Neural cell (in vitro differentiated cells): ENCODE results near the gene KLF13. TPM values are rescaled to one million over a fixed set of nuclear protein-coding genes. Genes with fewer than 3 reads are reported as not detected.

Source experiments
- H2AFZ ChIP-seq: fragments of 200-600, 300-800 bp; sonication (generic), shearing (Covaris generic); 2 replicates; pipeline ENCODE4 v1.6.0; 2014; ENCODE audit warnings: low read depth, mild to moderate bottlenecking, antibody characterized with exemption, low read length, moderate library complexity
- H3F3A ChIP-seq: fragments of 200-600 bp; shearing (Covaris generic); 2 replicates; pipeline ENCODE4 v1.6.1; 2016; ENCODE audit warnings: mild to moderate bottlenecking, moderate library complexity, mixed read lengths, antibody characterized with exemption, low read length; ENCODE audit not compliant: insufficient read depth, poor library complexity, severe bottlenecking
- H3K27ac ChIP-seq: fragments of 200-600, 300-800 bp; sonication (generic), shearing (Covaris generic); 2 replicates; pipeline ENCODE4 v1.5.1; 2014; ENCODE audit warnings: mild to moderate bottlenecking, low read length, moderate library complexity
- H3K27me3 ChIP-seq: fragments of 300-800, 200-600 bp; sonication (generic), shearing (Covaris generic); 2 replicates; pipeline ENCODE4 v1.6.0; 2014; ENCODE audit warnings: mild to moderate bottlenecking, low read depth, low read length, moderate library complexity; ENCODE audit not compliant: insufficient read depth
- H3K36me3 ChIP-seq: fragments of 300-800, 200-600 bp; sonication (generic), shearing (Covaris generic); 2 replicates; pipeline ENCODE4 v1.5.1; 2014; ENCODE audit warnings: mild to moderate bottlenecking, antibody characterized with exemption, low read length, moderate library complexity; ENCODE audit not compliant: insufficient read depth
- H3K4me2 ChIP-seq: fragments of 300-800, 200-600 bp; sonication (generic), shearing (Covaris generic); 2 replicates; pipeline ENCODE4 v1.6.0; 2014; ENCODE audit warnings: mild to moderate bottlenecking, low read length
- H3K4me3 ChIP-seq: fragments of 300-800, 200-600 bp; sonication (generic), shearing (Covaris generic); 2 replicates; pipeline ENCODE4 v1.5.1; 2014; ENCODE audit warnings: mild to moderate bottlenecking, low read length, moderate library complexity
- H3K79me2 ChIP-seq: fragments of 200-600 bp; shearing (Covaris generic); replicated peaks from 2 replicates; pipeline ENCODE4 v1.6.0; 2014; ENCODE audit warnings: mild to moderate bottlenecking, low read length, moderate library complexity; ENCODE audit not compliant: insufficient read depth
- H3K9ac ChIP-seq: fragments of 300-800, 200-600 bp; sonication (generic), shearing (Covaris generic); 2 replicates; pipeline ENCODE4 v1.6.1; 2016; ENCODE audit warnings: mild to moderate bottlenecking, low read length, mixed read lengths
- H3K9me2 ChIP-seq: fragments of 200-600 bp; shearing (Covaris generic); 2 replicates; pipeline ENCODE4 v1.6.1; 2016; ENCODE audit warnings: mild to moderate bottlenecking, low read length, mixed read lengths; ENCODE audit not compliant: insufficient read depth
- H3K9me3 ChIP-seq: fragments of 200-600, 300-800 bp; sonication (generic), shearing (Covaris generic); 2 replicates; pipeline ENCODE4 v1.6.1; 2016; ENCODE audit warnings: mild to moderate bottlenecking, mixed run types, low read length, moderate library complexity, mixed read lengths
- H4K20me1 ChIP-seq: fragments of 200-600 bp; shearing (Covaris generic); 2 replicates; pipeline ENCODE4 v1.6.1; 2016; ENCODE audit warnings: mild to moderate bottlenecking, mixed run types; ENCODE audit not compliant: insufficient read depth
- EP300 ChIP-seq: fragments of 450-650 bp; conservative IDR thresholded peaks from 2 replicates; pipeline ENCODE4 v1.6.1; 2014; ENCODE audit warnings: antibody characterized with exemption, mild to moderate bottlenecking, moderate library complexity; ENCODE audit not compliant: poor library complexity, severe bottlenecking
- EZH2 ChIP-seq: fragments of 200-600, 300-800 bp; shearing (Covaris generic), sonication (generic); IDR thresholded peaks from 2 replicates; pipeline ENCODE4 v1.6.1; 2014; ENCODE audit warnings: antibody characterized with exemption, low read length, borderline replicate concordance, mild to moderate bottlenecking; ENCODE audit not compliant: insufficient read depth, poor library complexity, severe bottlenecking
- MXI1 ChIP-seq: fragments of 450-650 bp; conservative IDR thresholded peaks from 2 replicates; pipeline ENCODE4 v1.6.1; 2014; ENCODE audit warnings: antibody characterized with exemption, mild to moderate bottlenecking; ENCODE audit not compliant: poor library complexity, severe bottlenecking
- POLR2AphosphoS5 ChIP-seq: IDR thresholded peaks from 2 replicates; pipeline ENCODE4 v1.6.1; 2012
- RAD21 ChIP-seq: fragments of 450-650 bp; conservative IDR thresholded peaks from 2 replicates; pipeline ENCODE4 v1.6.1; 2014; ENCODE audit warnings: antibody characterized with exemption, mild to moderate bottlenecking, moderate library complexity
- SMC3 ChIP-seq: fragments of 450-650 bp; conservative IDR thresholded peaks from 2 replicates; pipeline ENCODE4 v1.6.1; 2014; ENCODE audit warnings: antibody characterized with exemption, mild to moderate bottlenecking, moderate library complexity; ENCODE audit not compliant: poor library complexity
- TAF1 ChIP-seq: IDR thresholded peaks from 2 replicates; pipeline ENCODE4 v1.6.1; 2012; ENCODE audit warnings: low read depth
- polyA plus RNA-seq: library from polyadenylated mRNA; depleted of rRNA; stranded (reverse); fragments of >200 nt; gene quantifications from 2 replicates; pipeline ENCODE4 v1.2.3, GENCODE V29; 2014
- TF ChIP-seq, protein P1 (sequence below): fragments of 450-650 bp; IDR thresholded peaks from 2 replicates; pipeline ENCODE4 v1.5.1; 2014; ENCODE audit warnings: antibody characterized with exemption, mild to moderate bottlenecking, moderate library complexity; ENCODE audit not compliant: poor library complexity, severe bottlenecking
- TF ChIP-seq, protein P2 (sequence below): IDR thresholded peaks from 2 replicates; pipeline ENCODE4 v1.6.1; 2012; ENCODE audit warnings: borderline replicate concordance

Gene KLF13
- polyA plus RNA-seq, 1 donor from 2014 or later: 17.0 TPM

DNA sequence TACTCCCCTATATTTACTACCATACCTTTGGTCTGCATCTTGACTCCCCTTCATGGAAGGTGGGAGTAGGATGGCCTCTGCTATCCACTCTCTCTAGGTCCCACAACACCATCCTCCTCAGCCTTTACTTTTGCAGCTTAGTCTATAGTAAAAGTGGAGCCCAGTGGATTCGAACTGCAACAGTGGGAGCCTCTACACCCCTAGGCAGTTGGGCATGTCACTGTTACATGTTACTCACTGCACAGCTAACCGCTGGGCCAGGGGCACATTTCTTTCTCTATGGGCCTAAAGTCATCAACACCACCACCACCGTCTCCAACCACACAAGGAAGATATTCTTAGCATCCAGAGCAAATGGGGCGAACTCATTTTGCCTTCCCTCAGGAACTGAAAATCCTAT, 62.9 kb downstream of the KLF13 start:
- H3K4me3 ChIP-seq: no peak overlapping the region
- no peak for TF ChIP-seq EZH2
- TF ChIP-seq RAD21: no peak
- no peaks in the 10 kb centered on the region for H4K20me1 ChIP-seq
- no peak overlapping the region for H2AFZ ChIP-seq
- H3K4me2 ChIP-seq: no peak overlapping the region
- peaks cover 29% of the 10 kb centered on the region for H3K27me3 ChIP-seq
- H3K36me3 ChIP-seq: no peaks in the 10 kb centered on the region
- no peak overlapping the region for H3K27ac ChIP-seq
- H3F3A ChIP-seq: no peaks in the 10 kb centered on the region
- H3K9me2 ChIP-seq: no peaks in the 10 kb centered on the region
- peaks cover 8% of the 10 kb centered on the region for H3K9me3 ChIP-seq
- no peaks in the 10 kb centered on the region for H3K79me2 ChIP-seq
- H3K9ac ChIP-seq: no peak overlapping the region

DNA sequence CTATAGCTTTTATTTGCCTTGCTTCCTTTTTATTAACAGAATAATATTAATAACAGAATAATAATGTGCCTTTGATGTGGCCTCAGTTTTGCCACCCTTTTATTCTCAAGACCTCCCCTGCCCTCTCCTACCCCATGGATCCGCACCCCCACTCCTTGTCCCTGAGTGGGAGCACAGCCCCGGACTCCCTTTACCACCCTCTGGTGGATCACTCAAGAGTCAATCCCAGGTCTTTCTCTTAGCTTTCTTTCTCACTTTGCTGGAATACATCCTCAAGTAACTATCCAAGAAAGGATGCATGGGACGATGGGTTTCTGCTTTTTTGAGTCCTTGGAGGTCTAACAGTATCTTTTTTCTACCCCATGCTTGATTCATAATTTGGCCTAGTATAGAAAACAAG, 63.4 kb downstream of the KLF13 start:
- Histone ChIP-seq H3K9me2 (no peaks in the 10 kb centered on the region), H4K20me1 (no peaks in the 10 kb centered on the region), H3K4me2 (no peak overlapping the region), H3K79me2 (no peaks in the 10 kb centered on the region), H3K9ac (no peak overlapping the region), H3F3A (no peaks in the 10 kb centered on the region), H3K9me3 (peaks cover 8% of the 10 kb centered on the region), H3K4me3 (no peak overlapping the region), H2AFZ (no peak overlapping the region), H3K36me3 (no peaks in the 10 kb centered on the region), H3K27me3 (peaks cover 32% of the 10 kb centered on the region), H3K27ac (no peak overlapping the region)
- TF ChIP-seq POLR2AphosphoS5 (no peak), TAF1 (no peak), MXI1 (no peak), RAD21 (no peak), SMC3 (no peak), EZH2 (no peak), EP300 (no peak)
- TF ChIP-seq, protein P1, sequence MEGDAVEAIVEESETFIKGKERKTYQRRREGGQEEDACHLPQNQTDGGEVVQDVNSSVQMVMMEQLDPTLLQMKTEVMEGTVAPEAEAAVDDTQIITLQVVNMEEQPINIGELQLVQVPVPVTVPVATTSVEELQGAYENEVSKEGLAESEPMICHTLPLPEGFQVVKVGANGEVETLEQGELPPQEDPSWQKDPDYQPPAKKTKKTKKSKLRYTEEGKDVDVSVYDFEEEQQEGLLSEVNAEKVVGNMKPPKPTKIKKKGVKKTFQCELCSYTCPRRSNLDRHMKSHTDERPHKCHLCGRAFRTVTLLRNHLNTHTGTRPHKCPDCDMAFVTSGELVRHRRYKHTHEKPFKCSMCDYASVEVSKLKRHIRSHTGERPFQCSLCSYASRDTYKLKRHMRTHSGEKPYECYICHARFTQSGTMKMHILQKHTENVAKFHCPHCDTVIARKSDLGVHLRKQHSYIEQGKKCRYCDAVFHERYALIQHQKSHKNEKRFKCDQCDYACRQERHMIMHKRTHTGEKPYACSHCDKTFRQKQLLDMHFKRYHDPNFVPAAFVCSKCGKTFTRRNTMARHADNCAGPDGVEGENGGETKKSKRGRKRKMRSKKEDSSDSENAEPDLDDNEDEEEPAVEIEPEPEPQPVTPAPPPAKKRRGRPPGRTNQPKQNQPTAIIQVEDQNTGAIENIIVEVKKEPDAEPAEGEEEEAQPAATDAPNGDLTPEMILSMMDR: no peak
- TF ChIP-seq, protein P2, sequence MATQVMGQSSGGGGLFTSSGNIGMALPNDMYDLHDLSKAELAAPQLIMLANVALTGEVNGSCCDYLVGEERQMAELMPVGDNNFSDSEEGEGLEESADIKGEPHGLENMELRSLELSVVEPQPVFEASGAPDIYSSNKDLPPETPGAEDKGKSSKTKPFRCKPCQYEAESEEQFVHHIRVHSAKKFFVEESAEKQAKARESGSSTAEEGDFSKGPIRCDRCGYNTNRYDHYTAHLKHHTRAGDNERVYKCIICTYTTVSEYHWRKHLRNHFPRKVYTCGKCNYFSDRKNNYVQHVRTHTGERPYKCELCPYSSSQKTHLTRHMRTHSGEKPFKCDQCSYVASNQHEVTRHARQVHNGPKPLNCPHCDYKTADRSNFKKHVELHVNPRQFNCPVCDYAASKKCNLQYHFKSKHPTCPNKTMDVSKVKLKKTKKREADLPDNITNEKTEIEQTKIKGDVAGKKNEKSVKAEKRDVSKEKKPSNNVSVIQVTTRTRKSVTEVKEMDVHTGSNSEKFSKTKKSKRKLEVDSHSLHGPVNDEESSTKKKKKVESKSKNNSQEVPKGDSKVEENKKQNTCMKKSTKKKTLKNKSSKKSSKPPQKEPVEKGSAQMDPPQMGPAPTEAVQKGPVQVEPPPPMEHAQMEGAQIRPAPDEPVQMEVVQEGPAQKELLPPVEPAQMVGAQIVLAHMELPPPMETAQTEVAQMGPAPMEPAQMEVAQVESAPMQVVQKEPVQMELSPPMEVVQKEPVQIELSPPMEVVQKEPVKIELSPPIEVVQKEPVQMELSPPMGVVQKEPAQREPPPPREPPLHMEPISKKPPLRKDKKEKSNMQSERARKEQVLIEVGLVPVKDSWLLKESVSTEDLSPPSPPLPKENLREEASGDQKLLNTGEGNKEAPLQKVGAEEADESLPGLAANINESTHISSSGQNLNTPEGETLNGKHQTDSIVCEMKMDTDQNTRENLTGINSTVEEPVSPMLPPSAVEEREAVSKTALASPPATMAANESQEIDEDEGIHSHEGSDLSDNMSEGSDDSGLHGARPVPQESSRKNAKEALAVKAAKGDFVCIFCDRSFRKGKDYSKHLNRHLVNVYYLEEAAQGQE: no peak
